Stimulated activated CD4-positive, alpha-beta T cell treated with anti-CD3 and anti-CD28 coated beads, Interleukin-4, amount 100 ng/mL, for 1 hour (primary cell): ENCODE measurements around the gene ZG16B.

Experiments
- DNase-seq: peaks from one replicate; pipeline ENCODE4 v3.0.0-alpha.2; 2020

The ZG16B gene

DNA sequence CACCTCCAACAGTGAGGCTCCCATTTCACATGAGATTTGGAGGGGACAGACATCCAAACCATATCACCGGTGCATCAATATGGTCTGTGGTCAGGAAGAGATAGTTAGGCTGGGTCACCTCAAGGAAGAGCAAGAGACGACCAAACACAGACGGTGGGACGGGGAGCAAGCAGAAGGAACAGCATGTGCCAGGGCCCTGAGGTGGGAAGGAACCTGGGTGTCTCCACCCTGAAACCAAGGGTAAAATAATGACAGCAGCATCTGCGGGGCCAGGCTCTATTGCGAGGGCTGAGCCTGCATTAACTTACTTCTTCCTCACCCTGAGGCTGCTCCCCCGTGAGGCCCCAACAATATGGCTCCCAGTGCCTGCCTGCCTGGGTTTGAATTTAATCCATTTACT is 21.9 kb upstream of the ZG16B start:
- no peak for DNase-seq

DNA sequence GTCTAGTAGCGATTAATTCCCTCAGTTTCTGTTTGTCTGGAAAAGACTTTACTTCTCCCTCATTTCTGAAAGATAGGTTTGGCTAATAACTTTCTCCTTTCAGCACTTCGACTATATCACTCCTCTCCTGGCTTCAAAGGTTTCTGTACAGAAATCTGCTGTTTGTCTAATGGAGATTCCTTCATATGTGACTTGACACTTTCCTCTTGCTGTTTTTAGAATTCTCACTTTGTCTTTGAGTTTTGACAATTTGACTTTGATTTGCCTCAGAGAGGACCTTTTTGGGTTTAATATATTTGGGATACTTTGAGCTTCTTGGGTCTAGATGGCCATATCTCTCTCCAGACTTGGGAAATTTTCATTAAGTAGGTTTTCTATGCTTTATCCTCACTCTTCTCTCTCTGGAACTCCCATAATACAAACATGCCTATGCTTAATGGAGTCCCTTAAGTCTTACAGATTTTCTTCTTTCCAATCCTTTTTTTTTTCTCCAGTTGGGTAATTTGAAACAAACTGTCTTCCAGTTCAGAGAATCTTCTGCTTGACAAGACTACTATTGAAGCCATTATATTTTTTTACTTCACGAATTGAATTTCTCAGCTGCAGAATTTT is 20.8 kb upstream of the ZG16B start:
- DNase-seq: no peak

DNA sequence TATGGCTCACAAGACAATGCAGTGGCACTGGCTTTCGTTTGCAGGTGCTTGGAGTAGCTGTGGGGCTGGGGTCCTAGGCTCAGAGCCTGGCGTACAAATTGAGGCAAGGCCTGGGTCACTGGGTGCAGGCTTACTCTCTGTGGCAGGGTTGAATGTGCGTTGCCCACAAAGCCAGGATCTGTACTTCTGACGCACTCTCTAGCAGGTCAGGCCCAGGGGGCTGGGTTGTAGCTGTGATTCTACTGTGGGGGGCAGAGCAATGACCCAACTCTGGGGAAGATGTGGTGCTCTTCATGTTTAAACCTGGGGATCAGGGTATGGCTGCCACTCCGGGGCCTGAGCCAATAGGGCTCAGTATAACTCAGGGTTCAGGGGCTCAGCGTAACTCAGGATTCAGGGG is 19.5 kb upstream of the ZG16B start:
- DNase-seq: no peak

DNA sequence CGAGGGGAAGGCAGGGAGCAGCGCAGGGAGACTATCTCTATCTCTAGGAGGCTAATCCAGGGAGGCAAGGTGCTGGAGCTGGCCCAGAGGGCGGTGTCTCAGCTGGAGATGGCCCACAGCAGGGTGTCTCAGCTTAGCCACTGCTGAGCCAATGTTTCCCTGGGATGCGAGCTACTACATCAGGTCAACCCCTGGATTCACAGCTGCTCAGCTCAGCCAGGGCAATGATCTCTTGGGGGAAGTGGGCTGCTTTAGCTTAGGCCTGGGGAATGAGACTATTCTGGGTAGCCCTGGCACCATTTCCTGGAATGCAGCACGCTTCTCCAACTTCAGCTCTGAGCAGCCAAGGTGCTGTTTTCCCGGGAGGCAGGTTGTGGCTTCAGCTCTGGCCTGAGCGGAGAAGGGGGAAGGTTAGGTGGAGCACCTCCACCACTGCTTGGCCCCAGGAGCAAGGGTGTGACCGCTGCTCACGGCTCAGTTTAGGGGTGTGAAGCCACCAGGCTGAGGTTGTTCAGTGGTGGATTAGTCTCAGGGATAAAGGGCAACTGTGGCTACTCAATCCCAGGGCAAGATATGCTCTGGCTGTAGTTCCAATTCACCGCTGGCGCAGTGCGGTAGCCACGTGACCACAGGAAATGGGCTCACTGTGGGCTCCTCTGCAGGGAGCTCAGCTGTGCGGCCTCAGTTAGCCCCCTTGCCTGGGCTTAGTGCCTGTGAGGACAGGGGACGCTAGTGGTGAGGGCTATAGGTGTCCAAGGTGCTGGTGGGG is 18.2 kb upstream of the ZG16B start:
- DNase-seq: no peak

DNA sequence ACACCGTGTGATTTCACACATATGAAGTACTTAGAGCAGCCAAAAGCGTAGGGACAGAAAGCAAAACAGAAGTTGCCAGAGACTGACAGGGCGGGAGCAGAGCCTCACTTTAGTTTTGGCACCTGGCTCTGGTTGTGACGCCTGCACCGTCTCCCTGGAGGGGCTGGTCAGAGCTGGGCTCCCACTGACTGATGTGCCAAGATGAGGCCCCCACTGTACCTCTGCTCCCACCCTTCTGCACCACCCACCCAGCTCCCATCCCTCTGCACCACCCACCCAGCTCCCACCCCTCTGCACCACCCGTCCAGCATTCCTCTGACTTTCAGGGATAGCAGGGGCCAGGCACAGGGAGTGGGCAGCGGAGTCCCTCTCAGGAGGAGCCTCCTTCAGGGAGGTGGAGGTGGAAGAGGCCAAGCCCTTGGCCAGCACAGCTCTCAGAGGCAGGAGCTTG is 16.3 kb upstream of the ZG16B start:
- DNase-seq: no peak

DNA sequence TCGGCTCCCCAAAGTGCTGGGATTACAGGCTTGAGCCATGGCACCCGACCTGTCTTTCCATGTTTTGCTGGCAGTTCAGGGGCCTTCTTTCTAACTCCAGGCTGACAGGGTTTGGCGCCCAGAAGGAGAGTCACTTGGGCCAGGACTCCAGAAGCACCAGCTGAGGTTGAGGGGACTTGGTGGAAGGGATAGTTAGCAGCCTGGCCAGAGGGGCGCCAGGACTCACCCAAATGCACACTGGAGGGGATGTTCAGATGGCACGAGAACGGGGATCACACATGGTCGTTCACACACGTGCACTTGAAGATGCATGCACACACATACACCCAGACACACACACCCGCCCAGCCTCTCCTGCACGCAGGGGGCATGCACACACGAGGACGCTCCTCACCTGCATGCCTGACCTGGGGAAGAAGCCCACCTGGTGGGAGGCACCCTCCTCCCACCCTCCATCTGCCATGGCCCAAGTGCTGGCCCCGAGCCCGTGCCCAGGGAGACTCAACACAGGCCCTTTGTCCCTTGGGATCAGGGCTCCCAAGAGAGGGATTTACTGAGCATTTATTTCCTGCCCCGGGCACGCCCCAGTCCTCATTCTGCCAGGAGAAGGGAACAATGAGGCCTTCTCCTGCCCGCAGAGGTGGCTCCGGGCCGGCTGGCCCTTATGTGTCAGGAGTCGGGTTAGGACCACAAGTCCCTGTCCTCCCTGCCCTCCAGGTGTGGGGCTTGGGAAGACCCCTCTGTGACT is 15.4 kb upstream of the ZG16B start:
- DNase-seq: no peak

DNA sequence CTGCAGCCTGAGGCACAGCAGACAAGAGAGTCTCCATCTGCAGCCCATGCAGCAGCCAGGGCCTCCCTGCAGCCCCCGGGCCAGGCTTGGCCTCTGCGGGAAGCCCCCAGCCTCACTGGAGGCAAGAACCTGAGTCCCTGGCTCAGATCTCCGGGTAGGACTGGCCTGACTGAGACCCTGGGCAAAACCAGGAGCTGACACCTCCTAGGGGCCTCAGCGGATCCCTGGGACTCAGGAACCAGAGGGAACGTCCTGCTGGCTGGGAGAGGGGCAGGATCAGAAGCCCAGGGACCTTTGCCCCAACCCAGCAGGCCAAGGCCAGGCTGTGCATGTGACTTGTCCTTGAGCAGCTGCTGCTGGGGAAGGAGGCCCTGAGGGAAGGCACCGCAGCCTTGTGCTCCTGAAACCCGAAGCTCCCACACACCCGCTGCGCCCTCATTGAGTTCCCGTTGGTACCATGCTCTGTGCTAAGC is 14.8 kb upstream of the ZG16B start:
- DNase-seq: no peak

DNA sequence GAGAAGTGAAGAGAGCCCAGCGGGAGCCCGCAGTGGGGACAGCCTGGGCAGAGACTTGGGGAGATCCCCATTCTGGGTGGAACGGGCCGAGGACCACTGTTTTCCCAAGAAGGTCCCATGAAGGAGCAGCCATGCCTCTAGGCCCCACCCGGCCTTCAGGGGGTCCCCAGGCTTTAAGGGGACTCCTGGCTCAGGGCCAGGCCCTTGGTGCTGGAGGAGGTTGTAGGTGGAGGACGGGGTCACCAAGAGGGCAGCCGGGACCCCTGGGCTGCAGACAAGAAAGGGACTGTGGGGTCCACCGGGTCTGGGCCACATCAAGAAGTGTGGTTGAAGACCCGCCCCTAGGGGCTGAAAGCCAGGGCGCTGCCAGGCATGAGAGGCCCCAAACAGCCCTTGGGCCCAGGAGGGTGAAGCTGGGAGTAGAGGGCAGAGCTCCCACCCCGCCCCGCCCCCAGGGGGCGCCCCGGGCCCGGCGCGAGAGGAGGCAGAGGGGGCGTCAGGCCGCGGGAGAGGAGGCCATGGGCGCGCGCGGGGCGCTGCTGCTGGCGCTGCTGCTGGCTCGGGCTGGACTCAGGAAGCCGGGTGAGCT is 13.3 kb upstream of the ZG16B start, which contains the start of gene PRSS21:
PRSS21 (plus strand) TSS at position 487 of the 589 bp plus-strand sequence; CDS start at position 519, 32 bp downstream.
- peak; percentile 45 for DNase-seq

DNA sequence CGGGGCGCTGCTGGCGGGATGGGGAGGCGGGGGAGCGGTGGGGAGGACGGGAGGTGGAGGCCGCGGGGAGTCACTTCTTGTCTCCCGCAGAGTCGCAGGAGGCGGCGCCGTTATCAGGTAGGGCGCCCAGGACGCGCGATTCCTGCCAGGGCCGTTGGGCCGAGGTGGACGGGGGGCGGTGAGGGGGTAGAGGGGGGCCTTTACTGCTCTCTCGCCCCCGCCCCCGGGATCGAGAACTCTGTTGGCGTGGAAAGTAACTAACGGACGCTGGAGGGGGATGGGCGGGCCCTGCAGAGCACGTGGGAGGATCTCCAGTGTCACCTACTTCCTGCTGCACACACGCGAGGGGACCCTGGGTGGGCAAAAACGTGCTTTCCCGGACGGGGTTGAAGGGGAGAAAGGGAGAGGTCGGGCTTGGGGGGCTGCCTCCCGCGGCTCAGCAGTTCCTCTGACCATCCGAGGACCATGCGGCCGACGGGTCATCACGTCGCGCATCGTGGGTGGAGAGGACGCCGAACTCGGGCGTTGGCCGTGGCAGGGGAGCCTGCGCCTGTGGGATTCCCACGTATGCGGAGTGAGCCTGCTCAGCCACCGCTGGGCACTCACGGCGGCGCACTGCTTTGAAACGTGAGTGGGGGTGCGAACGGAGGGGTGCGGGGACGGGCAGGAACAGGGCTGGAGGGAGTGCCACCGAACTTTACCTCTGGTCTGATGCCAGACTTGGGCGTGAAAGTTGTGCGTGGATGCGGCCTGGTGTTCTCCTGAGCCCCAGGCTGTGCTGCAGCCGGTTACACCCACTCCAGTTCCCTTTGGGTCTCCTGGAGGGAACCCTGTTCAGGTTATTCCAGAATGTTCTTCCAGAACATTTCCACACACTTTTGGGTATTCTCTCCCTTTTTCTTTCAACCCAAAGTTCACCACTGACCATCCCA is 12.5 kb upstream of the ZG16B start:
- DNase-seq: no peak

DNA sequence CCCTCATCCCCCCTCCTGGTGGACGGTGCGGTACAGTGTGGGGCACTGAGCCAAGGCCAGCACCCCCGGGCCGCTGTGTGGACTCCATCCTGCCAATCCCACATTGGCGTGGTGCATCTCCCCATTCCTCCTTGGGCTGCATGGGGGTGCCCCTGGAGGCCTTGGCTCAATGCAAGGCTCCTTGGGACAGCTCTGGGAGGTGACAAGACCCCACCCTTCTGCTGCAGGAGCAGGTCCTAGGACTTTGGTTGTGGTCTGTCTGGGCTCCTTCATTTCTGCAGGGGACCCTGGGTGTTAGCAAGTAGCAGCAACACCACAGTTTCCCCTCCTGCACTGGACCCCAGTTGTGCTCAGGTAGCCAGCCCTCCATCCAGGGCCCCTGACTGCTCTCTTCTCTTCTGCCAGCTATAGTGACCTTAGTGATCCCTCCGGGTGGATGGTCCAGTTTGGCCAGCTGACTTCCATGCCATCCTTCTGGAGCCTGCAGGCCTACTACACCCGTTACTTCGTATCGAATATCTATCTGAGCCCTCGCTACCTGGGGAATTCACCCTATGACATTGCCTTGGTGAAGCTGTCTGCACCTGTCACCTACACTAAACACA is 11.7 kb upstream of the ZG16B start:
- DNase-seq: no peak

DNA sequence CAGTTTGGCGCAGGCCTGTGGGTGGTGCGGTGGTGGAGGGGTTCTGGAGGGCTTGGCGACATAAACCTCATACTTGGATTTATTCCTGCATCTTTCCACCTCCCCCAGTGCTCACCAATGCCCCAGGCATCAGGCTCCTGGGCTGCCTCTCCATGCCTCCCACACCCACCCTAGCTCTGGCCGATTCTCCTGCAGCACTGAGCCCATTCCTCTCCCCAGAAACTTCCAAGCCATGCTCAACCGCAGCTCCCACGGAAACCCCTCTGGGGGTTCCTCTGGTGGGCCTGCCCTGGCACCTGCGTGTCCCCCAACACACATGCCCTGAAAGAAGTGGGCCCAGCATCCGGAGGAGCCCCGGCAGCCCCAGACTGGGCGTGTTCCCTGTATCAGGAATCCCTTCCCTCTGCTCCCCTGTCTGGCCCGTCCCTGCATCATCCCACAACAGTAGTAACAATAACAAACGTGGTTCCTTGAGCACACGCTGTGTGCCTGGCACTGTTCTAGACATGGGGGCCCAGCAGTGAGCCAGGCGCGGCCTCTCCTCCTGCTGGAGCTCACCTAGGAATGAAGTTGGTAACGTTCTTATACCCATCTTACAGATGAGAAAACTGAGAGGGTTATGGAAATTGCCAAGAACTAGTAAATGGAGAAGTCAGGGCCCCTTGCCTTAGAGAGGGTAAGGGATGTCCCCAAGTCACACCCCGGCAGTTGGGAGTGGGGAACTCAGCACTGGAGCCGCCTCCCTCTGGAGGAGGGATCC is 10.7 kb upstream of the ZG16B start:
- DNase-seq: no peak

DNA sequence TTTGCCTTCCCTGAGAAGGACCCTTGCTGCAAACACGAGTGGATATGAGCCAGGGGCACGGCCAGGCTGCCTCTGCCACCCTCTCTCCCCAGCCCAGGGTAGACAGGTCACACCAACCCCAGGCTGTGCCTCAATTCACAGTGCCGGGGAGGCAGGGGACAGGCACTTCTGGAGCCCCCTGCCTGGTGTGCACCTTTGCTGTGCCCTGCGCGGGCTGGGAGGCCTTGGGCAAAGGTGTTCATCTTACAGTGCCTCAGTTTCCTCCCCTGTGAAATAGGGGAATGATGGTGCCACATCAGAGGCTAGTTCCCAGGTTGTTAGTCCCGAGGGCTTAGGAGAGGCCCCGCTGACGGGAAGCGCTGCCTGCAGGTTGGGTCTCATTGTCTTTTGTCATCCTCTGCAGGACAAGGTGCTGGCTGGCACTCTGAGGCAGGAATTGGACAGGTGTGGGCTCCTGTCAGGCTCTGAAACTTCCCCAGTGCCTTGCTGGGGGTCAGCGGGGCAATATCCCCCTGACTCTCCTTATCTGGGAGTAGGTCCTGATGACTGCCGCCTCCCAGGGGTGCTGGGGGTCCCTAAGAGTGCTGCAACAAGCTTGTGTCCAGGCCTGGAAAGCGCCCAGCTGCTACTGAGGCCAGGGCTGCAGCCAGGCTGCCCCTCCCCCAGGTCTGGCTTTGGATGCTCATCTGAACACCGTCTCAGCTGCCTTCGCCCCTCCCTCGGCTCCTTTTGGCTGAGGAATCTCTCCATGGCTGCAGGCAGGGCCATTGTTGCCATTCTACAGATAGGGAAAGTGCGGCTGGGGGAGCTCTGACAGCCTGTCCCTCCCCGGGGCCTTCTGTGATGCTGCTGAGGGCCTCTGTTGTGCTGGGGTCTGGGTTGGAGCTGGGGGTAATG is 9.9 kb upstream of the ZG16B start:
- DNase-seq: no peak

DNA sequence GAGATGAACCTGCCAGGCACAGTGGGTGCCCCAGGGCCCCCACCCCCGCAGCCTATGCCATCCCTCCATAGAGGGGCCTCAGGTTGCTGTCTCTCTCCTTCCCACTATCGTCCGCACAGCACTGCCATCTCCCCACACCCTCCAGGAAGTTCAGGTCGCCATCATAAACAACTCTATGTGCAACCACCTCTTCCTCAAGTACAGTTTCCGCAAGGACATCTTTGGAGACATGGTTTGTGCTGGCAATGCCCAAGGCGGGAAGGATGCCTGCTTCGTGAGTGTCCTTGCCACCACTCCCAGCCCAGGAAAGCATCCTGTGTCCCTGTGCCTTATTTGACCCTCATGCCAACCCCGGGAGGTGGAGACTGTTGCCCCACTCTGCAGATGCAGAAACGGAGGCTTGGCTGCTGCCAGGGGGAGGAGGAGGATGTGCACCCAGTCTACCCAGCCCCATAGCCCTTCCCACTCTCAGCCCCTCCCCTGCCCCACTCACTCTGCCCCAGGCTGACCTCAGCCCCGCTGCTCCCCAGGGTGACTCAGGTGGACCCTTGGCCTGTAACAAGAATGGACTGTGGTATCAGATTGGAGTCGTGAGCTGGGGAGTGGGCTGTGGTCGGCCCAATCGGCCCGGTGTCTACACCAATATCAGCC is 9.1 kb upstream of the ZG16B start:
- no peak for DNase-seq

DNA sequence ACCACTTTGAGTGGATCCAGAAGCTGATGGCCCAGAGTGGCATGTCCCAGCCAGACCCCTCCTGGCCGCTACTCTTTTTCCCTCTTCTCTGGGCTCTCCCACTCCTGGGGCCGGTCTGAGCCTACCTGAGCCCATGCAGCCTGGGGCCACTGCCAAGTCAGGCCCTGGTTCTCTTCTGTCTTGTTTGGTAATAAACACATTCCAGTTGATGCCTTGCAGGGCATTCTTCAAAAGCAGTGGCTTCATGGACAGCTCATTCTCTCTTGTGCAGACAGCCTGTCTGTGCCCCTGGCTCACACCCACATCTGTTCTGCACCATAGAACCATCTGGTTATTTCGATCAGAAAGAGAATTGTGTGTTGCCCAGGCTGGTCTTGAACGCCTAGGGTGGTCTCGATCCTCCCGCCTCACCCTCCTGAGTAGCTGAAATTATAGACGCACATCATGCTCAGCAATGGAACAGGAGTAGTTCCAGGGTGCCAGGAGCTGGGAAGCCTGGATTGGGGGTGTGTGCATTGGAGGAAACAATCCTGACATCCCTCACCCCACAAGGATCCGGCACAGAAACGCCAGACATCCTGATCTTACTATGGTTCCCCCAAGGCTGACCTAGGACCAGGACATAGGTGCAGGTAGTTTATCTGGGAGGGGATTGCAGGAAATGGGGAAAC is 8.5 kb upstream of the ZG16B start:
- no peak for DNase-seq

DNA sequence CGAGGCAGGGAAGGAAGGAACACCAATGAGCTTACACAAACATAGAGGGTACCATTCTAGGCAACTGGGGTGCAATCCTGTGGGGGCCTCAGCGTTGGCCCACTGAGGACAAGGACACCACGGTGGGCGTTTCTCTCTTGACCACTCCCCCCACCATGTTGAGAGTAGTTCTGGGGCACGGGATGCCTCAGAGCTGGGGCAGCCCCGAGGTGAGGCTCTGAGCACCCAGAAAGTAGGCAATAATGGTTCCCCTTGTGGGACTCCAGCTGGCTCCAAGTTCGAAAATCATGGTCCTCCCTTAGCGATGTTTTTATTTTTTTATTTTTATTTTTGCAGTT is 8.0 kb upstream of the ZG16B start:
- DNase-seq: no peak

DNA sequence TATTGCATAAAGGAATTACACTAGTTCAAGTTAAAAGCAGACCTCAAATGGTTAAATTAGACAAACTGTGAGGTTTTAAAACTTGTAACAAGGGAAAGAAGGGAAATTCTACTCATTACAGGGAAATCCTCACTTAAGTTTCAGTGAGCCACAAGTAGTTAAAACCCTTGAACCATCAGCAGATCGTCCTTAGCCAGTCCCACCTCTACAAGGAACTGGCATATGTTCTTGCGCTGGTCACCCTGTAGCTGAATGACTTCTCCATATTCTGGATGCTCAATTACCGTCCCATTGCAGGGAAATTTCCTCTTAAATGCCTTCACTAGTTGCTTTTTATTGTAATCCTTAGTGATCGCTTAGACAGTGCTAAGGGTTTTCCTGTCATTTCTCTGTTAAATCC is 7.6 kb upstream of the ZG16B start:
- no peak for DNase-seq

DNA sequence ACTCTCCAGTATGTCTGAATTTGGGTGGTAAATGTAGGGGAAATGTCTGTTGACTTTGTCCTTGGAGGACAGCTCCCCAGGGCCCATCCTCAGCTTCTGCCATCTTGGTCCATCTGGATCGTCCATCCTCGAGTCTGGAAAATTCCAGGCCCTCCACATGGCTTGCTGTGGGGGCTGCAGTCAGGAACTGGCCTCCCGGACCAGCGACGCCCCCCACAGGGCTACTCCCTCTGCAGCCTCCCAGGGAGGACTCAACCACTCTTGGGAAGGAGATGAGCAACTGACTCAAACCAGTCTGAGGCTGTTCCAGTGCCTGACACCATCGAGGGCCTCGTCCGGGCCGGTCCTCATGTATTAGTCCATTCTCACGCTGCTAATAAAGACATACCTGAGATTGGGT is 5.5 kb upstream of the ZG16B start:
- no peak for DNase-seq

DNA sequence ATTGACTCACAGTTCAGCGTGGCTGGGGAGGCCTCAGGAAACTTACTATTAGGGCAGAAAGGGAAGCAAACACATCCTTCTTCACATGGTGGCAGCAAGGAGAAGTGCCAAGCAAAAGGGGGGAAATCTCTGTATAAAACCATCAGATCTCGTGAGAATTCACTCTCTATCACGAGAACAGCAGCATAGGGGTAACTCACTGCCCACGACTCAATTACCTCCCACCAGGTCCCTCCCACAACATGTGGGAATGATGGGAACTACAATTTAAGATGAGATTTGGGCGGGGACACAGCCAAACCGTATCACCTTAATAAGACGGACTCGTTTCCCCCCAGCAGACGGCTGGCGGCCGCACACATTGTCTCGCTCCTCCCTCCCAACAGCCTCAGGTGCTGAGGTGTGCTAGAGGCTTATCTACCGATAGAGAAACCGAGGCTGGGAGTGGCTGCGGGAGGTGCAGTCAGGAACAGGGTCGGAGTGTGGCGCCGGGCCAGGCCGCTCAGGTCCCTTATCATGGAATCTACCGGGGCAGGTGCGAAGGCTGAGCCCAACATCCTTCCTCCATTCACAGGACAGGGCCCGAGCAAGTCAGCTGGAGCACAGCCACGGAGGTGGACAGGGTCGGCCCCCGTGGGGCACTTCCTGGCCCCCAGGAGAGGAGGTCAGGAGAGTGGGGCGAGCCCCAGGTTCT is 4.9 kb upstream of the ZG16B start:
- DNase-seq: no peak
